HEK293T (cell line): ENCODE data around the gene TMEM238L.

Experiments used
- ARNT ChIP-seq: fragments of 450-650 bp; IDR thresholded peaks from 2 replicates; pipeline ENCODE4 v1.6.1; 2017; ENCODE audit warnings: mild to moderate bottlenecking
- FOXK2 ChIP-seq: fragments of 450-650 bp; IDR thresholded peaks from 2 replicates; pipeline ENCODE4 v1.6.1; 2016; ENCODE audit warnings: mild to moderate bottlenecking
- HDGF ChIP-seq: fragments of 450-650 bp; IDR thresholded peaks from 2 replicates; pipeline ENCODE4 v1.6.1; 2017; ENCODE audit warnings: antibody characterized with exemption, borderline replicate concordance
- SP1 ChIP-seq: fragments of 450-650 bp; IDR thresholded peaks from 2 replicates; pipeline ENCODE4 v1.6.1; 2017

DNA sequence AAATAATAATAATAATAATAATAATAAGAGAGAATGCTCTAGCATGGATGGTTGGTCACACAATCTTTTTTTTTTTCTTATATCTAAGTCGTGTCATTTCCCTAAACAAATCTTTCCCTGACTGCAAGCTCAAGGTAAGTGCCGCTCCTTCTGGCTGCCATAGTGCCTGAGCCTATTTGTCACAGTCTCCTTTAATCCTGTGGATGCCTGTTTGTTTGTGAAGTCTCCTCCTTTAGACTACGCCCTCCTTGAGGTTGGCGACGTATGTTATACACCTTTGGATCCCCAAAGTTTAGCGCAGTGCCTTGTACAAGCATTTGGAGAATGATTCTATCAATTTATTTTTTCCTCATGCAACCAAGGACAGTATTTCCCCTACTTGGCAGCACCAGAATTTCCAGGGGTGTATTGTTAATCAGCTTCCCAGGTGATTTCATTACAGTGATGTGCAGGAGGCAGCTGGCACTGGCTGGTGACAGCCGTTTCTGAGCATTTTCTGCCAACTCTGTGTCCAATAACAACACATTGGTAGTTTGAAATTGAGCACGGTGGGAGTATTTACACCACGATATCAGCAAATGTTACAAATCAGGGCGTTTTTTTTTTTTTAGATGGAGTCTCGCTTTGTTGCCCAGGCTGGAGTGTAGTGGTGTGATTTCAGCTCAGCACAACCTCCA, 26.6 kb downstream of the TMEM238L start:
- no peak for TF ChIP-seq SP1
- TF ChIP-seq HDGF = no peak
- TF ChIP-seq FOXK2 = no peak
- no peak for TF ChIP-seq ARNT
